ENCODE measurements around the gene TNIP2.
"Not testable (repeated sequence)": the region's sequence is repeated elsewhere in the genome, so short reads cannot be mapped to it uniquely, and the experiment has no call there.

Gene TNIP2

GRCh38 chr4:2744576-2745270, 11.4 kb downstream of the TNIP2 start:
- DNase-seq, result no peak

- DNase-seq, result no peak
Measured at GRCh38 chr4:2743518-2744445, 12.4 kb downstream of the TNIP2 start.

DNA sequence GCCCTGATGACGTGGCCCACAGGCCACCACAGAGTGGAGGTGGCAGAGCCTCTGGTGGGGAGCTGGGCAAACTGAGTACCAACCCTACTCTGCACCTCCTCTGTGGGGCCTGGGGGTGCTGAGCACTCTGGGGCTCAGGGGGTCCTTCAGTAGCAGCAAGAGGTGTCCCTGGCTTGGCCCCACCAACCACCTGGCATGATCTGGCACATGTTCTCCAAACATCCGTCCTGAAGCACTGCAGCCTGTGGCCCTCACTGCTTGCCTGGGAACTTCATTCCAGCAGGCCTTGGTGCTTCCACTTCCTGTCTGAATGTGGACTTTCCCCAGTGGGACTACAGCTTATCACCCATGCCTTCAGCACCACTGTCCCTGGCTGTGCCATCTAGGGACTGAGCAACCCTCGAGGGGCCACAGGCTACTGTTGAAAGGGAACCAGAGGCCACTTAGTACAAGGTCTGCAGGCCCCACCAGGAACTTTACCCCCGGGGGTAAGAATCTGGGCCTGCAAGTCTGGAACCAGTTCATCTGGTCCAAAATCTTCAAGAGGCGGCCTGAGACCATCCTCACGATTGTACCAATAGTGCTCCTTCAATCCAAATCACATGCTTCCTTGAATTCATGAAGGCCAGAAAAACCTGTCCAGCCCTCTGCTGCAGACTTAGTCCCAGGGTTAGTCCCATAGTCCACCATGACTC, 13.2 kb downstream of the TNIP2 start:
- DNase-seq, result no peak

DNA sequence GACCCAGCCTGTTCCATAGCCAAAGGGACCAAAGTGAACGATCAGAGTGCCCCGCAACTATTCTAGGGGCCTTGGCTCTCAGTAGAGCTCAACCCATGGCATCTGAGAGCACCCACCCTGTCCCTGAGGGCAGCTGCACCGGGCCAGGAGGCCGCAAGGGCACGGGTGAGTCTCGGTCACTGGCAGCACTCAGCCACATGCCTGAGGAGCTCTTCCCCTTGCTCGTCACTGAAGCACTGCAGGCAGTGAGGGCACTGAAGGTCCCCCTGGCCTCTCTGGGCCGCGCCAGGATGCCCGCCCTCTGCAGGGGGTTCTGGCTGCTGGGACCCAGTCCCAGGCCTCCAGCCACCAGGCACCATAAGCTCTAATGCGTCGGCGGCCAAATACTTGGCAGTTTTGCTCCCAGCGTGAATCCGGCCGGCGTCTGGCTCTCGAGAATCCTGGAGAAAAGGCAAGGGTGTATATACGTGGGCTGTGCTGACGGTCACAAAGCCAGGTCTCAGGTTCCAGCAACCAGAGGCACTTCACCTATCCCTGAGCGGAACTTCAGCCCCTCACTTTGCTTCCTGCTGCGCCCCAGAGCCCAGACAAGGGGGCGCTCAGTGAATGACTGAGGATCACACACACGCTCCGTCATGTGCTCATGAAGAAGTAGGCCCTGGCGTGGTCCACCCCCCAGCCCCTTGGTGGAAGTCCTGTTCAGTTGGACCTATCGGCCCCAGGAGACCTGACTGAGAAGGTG, 13.9 kb downstream of the TNIP2 start:
- no peak for DNase-seq

GRCh38 chr4:2741626-2742025, 14.5 kb downstream of the TNIP2 start:
- DNase-seq, result peak; percentile 65

DNA sequence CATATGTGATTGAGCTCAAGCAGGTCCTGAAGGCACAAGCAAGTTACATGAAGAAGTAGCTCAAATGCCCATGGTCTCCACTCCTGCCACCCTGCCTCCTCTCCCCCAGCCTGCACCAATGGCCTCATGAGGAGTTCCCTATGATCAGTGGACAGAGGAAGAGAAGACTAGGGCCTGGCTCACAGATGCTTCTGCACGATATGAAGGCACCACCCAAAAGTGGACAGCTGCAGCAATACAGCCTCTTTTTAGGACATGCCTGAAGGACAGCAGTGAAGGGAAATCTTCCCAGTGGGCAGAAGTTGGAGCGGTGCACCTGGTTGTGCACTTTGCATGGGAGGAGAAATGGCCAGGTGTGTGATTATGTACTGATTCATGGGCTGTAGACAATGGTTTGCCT, 17.8 kb downstream of the TNIP2 start:
- DNase-seq, result not testable (repeated sequence)

- no peak for DNase-seq
Measured at GRCh38 chr4:2735869-2736268, 20.3 kb downstream of the TNIP2 start.

GRCh38 chr4:2734612-2735011, 21.5 kb downstream of the TNIP2 start:
- DNase-seq, result no peak

GRCh38 chr4:2733844-2734574, 22.1 kb downstream of the TNIP2 start:
- no peak for DNase-seq

DNA sequence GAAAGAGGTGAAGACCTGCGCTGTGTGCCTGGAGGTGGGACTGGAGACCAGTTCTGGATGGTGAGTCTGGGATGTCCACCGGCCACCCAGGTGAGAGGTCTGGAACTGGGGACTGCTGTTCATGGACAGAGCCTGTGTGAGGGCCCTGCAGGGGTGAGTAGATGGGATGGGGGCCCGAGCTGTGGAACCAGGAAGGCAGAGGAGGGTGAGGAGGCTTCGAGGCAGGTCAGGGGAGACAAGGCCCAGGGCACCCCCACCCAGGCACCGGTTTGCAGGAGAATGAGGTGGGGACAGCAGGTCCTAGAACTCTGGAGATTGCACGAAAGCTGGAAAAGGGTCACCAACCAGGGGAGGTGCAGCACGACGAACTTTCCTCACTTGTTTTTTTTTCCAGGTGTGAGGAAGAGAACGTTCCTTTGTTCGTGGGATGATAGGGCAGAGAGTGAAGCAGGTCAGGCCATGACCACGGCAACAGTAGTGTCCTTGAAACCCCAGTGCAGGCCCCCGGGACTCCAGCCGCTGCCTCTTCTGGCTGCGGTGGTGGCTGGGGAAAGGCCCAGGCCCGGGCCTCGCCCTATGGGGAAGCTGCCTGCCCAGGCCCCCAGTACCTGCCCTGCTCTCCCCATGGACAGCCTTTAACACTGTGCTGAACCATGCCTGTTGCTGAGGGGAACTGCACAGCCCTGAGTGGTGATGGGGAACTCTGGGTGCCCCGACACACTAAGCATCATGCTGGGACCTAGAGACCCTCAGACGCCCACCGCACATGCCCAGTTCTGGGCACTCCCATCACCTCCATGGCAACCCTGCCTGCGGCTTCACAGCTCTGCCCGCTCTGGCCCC, 22.9 kb downstream of the TNIP2 start:
- DNase-seq, result no peak

GRCh38 chr4:2732526-2732925, 23.6 kb downstream of the TNIP2 start:
- no peak for DNase-seq

DNA sequence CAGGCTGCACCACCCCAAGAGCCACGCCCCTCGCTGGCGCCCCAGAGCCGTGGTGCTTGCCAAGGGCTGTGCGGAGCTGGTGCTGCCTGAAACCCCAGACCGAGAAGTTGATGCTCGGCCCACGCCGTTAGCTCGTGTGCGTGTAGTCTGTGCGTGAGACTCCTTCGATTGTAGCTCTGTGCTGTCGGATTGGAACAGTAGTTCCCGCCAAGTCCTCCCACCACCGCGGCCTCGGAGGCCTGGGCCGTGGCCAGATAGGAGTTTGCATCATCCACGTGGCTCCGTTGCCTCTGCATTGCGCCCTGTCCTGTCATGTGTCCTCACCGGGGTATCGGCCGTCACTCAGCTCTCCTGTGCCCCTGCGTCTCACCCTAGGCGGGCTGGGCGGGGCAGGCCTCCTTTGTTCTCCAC, 24.2 kb downstream of the TNIP2 start:
- no peak for DNase-seq

GRCh38 chr4:2729533-2729875, 26.6 kb downstream of the TNIP2 start:
- no peak for DNase-seq

DNA sequence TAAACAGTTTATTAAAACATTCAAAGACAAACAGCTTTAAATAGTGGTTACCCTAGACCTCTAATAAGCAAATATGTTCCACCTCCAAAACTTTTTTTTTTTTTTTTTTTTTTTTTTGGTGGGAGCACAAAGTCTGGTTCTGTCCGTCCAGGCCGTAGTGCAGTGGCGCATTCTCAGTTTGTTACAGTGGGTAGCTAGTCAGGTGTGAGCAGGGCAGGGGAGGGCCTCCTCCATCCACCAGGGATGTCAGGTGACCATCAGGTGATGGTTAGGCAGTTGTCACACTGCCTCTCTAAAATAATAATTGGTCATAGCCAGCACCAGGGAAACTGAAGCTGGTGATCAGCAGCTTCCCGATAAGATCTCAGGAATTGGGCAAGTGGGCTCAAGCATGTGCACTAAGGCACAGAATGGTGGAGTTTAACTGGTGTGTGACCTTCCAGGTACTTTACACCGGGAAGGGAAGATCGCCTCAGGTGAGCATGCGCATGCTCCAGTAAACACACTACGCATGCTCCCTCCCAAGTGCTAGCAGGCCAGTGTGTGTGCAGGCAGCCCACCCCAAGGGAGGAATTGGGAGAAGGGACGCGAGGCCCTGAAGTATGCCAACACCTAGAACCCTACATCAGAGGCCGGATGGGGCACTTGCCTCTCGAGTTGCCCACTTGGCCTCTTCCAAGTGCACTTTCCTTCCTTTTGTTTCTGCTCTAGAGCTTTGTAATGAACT, 27.2 kb downstream of the TNIP2 start:
- DNase-seq, result no peak

DNA sequence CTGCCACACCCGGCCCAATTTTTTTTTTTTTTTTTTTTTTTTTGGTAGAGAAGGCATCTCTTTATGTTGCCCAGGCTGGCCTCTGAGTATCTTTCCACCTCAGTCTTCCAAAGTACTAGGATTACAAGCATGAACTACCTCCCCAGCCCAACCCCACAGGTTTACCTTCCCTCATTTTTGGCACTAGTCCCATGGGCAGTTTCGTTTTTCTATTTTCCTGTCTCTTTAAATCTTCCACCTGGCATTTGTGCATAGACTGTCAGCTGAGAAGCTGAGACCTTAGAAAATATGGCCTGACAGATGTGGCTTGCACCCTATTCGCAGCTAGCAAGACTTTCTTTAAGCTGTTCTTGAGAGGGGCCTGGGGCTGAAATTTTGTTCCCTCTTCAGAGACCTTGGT, 27.9 kb downstream of the TNIP2 start:
- no peak for DNase-seq

GRCh38 chr4:2726881-2727280, 29.3 kb downstream of the TNIP2 start:
- DNase-seq, result not testable (repeated sequence)

GRCh38 chr4:2725380-2725779, 30.8 kb downstream of the TNIP2 start:
- no peak for DNase-seq

GRCh38 chr4:2723751-2724150, 32.4 kb downstream of the TNIP2 start:
- no peak for DNase-seq

- DNase-seq, result no peak
Measured at GRCh38 chr4:2722033-2722432, 34.1 kb downstream of the TNIP2 start.

DNA sequence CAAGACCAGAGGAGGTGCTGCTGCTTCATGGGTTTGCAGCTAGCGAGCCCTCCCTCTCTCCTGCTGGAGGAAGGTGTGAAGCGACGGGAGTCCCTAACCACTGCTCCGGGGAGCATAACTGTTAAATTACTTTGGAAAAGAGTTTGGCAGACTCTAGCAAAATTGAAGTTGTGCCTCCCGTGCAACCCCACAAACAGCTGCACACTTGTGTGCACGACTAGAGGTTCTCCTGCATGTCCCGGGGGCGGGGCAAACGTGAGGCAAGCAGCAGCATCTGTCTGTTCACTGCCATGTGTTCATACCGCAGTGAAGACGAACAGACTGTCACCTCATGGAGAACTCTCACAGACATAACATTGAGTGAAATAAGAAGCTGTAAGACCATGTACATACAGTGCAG, 34.5 kb downstream of the TNIP2 start:
- no peak for DNase-seq

All from fibroblast of skin of back (primary cell).